Fibroblast of the conjunctiva (primary cell): ENCODE data around the gene DOCK3.

Experiments used
- DNase-seq: peaks from one replicate; pipeline ENCODE4 v3.0.0-alpha.2; 2010; ENCODE audit warnings: low read depth

The DOCK3 gene, protein sequence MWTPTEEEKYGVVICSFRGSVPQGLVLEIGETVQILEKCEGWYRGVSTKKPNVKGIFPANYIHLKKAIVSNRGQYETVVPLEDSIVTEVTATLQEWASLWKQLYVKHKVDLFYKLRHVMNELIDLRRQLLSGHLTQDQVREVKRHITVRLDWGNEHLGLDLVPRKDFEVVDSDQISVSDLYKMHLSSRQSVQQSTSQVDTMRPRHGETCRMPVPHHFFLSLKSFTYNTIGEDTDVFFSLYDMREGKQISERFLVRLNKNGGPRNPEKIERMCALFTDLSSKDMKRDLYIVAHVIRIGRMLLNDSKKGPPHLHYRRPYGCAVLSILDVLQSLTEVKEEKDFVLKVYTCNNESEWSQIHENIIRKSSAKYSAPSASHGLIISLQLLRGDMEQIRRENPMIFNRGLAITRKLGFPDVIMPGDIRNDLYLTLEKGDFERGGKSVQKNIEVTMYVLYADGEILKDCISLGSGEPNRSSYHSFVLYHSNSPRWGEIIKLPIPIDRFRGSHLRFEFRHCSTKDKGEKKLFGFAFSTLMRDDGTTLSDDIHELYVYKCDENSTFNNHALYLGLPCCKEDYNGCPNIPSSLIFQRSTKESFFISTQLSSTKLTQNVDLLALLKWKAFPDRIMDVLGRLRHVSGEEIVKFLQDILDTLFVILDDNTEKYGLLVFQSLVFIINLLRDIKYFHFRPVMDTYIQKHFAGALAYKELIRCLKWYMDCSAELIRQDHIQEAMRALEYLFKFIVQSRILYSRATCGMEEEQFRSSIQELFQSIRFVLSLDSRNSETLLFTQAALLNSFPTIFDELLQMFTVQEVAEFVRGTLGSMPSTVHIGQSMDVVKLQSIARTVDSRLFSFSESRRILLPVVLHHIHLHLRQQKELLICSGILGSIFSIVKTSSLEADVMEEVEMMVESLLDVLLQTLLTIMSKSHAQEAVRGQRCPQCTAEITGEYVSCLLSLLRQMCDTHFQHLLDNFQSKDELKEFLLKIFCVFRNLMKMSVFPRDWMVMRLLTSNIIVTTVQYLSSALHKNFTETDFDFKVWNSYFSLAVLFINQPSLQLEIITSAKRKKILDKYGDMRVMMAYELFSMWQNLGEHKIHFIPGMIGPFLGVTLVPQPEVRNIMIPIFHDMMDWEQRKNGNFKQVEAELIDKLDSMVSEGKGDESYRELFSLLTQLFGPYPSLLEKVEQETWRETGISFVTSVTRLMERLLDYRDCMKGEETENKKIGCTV (N-terminal part only)

DNA sequence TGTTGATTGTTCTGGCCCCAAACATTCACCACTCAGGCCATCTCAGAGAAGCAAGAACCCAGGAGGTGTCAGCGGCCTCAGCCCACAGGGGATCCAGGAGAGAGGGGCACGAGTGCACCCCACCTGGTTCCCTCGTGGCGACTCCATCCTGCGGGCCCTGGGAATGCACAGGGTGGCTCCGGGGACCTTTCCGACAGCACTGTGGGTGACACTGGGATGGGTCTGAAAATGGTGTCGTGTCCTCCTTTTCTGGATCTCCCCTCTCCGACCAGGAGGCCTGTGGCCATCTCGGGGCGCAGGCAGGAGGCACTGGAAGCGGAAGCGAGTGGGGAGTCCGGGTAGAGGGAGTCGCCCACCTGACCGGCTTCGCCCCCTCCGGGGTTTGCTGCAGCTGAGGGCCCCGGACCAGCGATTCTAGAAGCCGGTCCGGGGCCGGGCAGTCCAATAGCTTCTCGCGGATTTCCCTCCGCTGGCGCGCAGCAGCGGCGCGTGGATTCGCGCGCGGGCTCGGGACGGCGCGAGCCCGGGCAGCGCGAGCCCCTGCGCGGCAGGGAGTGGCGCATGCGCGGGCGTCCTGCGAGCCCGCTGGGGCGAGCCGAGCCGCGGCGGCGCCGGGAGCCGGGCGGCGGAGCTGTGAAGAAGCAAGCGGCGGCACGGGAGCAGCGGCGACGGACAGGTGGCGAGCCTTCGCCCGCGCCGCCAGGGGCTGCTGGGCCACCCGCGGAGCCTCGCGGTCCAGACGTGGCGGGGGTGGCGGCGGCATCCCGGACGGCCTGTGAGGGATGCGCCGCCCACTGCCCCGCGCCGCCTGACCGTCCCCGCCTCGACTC lies at the start of gene DOCK3:
Gene DOCK3 (plus strand): TSS at position 579 of the 830 bp plus-strand sequence. CDS start 337 bp downstream, outside the sequence.
- no peak for DNase-seq

- DNase-seq = no peak
Observed at GRCh38 chr3:50625231-50626182, 49.2 kb upstream of the DOCK3 start.

GRCh38 chr3:50626401-50626800 lies 48.3 kb upstream of the DOCK3 start:
- DNase-seq = no peak

- DNase-seq = peak; percentile 34
Observed at GRCh38 chr3:50627407-50628051, 47.2 kb upstream of the DOCK3 start.

- DNase-seq = no peak
Observed at GRCh38 chr3:50628601-50629000, 46.1 kb upstream of the DOCK3 start.

- DNase-seq = no peak
Observed at GRCh38 chr3:50630394-50630793, 44.3 kb upstream of the DOCK3 start.

GRCh38 chr3:50630877-50631276 lies 43.9 kb upstream of the DOCK3 start:
- DNase-seq = no peak

DNA sequence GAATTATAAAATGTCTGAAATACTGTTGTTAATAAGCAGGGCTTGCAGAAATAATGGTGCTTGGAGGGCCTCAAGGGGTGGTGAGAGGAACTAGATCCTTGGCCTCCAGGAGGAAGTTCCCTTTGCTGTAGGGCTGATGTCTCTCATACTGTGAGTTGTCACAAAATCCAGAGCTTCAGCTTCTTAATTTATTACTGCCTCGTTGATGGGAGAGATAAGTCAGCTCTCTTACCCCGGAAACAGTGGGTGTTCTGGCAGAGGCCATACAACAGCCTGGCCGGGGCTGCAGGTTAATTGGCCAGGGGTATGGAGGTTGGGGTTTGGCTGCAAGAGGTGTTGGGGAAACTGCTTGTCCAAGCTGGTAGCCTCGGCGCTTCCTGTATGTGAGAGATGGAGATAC lies 42.3 kb upstream of the DOCK3 start:
- DNase-seq = no peak

DNA sequence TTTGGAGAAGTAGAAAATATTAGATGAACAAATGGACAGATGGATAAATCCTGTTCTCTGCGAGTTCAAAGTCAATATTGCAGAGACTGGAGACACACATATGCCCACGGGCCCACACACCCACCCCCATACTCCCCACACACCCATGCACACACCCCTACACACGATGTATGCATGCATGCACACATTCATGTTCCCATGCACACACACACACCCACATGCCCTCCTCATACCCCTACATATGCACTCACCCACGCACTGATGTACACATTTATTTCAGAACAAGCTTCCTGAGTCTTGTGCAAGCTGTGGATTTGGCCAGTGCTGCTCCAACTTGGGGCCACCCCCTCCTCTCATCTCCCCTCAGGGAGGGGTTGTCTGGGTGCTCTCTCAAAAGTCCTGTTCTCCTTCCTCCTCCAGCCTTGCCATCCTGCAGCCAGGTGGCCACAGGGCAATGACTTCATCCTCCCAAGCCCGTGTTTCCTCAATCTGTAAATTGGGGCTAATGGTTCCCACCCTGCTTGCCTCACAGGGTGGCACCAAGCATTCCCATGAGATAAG lies 41.4 kb upstream of the DOCK3 start:
- DNase-seq = no peak

DNA sequence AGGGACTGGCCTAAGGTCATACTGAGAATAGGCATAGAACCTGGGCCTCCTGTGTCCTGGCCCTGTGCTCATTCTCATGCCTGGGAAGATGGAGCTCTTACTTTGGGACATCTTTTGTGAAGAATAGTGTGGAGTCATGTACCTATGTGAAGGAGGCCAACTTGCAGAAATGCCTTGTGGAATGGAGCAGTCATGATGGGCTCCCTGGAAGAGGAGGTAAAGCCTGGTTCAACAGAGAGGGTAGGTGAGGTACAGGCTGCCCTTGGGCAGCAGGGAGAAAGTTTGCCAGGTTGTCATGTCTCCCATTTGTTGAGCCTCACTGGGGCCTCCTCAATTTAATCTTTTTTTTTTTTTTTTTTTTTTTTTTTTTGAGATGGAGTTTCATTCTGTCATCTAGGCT lies 39.7 kb upstream of the DOCK3 start:
- no peak for DNase-seq

DNA sequence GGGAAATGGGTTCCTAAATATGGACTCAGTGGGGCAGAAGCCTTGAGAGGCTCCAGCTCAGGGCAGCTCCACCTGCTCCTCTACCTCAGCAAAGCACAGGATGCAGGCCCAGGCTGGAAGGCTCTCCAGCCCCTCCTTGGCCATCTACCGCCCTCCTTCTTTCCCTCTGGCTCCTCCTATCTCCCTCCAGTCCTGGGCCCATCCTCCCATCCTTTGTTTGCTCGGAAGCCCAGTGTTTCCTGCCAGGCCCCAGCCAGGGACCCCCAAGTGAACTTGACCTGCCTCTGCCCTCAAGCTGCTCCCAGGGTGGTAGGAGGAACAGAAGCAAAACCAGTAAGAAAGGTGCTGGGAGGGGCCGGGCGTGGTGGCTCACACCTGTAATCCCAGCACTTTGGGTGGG lies 37.7 kb upstream of the DOCK3 start:
- no peak for DNase-seq

GRCh38 chr3:50637945-50638344 lies 36.8 kb upstream of the DOCK3 start:
- DNase-seq = no peak

- no peak for DNase-seq
Observed at GRCh38 chr3:50639055-50639494, 35.7 kb upstream of the DOCK3 start.

GRCh38 chr3:50642382-50642781 lies 32.3 kb upstream of the DOCK3 start:
- no peak for DNase-seq

GRCh38 chr3:50644561-50644960 lies 30.2 kb upstream of the DOCK3 start:
- no peak for DNase-seq

- no peak for DNase-seq
Observed at GRCh38 chr3:50645378-50645777, 29.3 kb upstream of the DOCK3 start.

- no peak for DNase-seq
Observed at GRCh38 chr3:50648313-50648712, 26.4 kb upstream of the DOCK3 start.

GRCh38 chr3:50648944-50649343 lies 25.8 kb upstream of the DOCK3 start:
- DNase-seq = no peak

DNA sequence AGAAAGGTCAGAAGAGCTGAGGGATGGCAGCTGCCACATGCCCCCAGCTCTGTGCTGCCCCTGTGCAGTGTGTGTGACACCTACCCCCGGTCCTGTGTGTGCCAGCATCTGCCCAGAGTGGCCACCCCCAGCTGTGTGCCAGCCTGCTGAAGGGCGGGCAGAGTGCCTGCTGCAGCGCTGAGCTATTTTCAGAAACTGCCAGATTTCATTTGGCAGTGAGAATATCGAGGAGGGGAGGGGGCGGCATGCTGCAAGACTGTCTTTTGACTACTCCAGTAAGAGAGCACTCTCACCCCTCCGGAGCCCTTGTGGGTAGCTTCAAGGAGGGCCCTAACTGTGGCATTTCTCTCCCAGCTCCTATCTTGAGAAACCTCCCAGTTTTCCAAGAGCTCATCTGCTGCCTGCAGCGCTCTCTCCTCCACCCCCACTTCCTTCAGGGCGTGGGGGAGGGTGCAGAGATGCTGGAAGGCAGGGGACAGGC lies 25.2 kb upstream of the DOCK3 start:
- DNase-seq = no peak
